Activated T-helper 2 cell treated with anti-CD3 and anti-CD28 coated beads, Interferon-gamma antibody, Interleukin-2, Interleukin-4, amounts not matched to agents 10 μg/mL and 5 μg/mL and 100 μg/mL, durations not matched to agents 14 hours and 24 hours and 36 hours (primary cell): ENCODE results near the gene G6PC2. TPM values are rescaled to one million over a fixed set of nuclear protein-coding genes. Genes with fewer than 3 reads are reported as not detected.

ENCODE experiments used
- DNase-seq: peaks from one replicate; pipeline ENCODE4 v3.0.0; 2021; ENCODE audit warnings: low spot score
- H3K27ac Mint-ChIP-seq: one replicate; pipeline ENCODE4 v1.8.0; 2021; ENCODE audit warnings: mixed read lengths
- H3K27me3 Mint-ChIP-seq: one replicate; pipeline ENCODE4 v1.8.0; 2021; ENCODE audit warnings: low read depth, mixed read lengths
- H3K36me3 Mint-ChIP-seq: one replicate; pipeline ENCODE4 v1.8.0; 2021; ENCODE audit warnings: low read depth, mixed read lengths
- H3K4me1 Mint-ChIP-seq: one replicate; pipeline ENCODE4 v1.8.0; 2021; ENCODE audit warnings: low read depth, mixed read lengths
- H3K4me3 Mint-ChIP-seq: one replicate; pipeline ENCODE4 v1.8.0; 2021; ENCODE audit warnings: low read depth, mild to moderate bottlenecking, moderate library complexity, mixed read lengths
- H3K9me3 Mint-ChIP-seq: one replicate; pipeline ENCODE4 v1.8.0; 2021; ENCODE audit warnings: mixed read lengths
- intact Hi-C: fragments of 100-400 bp; cut with micrococcal nuclease; formaldehyde crosslinking; loops from one replicate; pipeline ENCODE4 v1.15.1; 2023
- total RNA-seq: library from RNA; stranded (reverse); gene quantifications from 2 replicates; pipeline ENCODE4 v1.2.3, GENCODE V29; 2022

G6PC2 gene
- total RNA-seq, 1 donor from 2014 or later: not detected

DNA sequence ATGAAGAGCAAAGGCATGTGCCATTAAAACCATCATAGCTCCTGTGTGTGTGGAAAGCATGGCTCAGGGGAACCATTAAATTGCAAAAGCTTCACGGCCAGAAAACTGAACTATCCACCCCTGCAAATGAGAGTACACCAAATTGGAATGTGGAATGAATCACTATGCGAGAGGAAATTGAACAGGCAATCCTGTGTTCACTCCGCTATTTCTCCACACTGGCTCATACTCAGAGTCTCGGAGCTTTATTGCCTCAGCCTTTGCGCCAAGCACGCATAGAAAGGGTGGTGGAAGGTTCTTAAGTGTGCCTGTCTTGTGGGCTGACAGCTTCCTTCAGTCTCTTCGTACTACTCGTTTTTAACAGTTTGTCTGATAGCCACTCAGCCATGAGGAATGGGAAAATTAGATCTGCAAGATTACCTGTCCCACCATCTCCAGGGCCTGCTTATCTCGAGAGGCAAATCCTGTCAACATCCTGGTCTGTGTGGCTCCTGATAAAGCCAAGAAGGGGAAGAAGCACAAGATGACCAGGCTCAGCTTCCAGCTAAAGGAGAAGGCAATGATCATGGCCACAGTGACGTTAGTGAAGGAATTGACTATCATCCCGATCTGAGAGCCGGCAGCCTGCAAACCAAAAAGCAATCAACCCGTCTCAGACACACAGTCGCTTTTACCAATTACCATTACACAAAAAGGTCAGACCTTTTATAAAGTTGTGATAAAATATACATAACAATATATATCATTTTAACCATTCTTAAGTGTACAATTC is 34.9 kb downstream of the G6PC2 start:
- Mint-ChIP-seq H3K4me3 (no peak overlapping the region), H3K9me3 (no peaks in the 10 kb centered on the region), H3K27me3 (peaks cover 20% of the 10 kb centered on the region), H3K4me1 (peaks cover 5% of the 10 kb centered on the region), H3K27ac (no peak overlapping the region), H3K36me3 (no peaks in the 10 kb centered on the region)
- DNase-seq: no peak
- intact Hi-C loops: no loop called here

DNA sequence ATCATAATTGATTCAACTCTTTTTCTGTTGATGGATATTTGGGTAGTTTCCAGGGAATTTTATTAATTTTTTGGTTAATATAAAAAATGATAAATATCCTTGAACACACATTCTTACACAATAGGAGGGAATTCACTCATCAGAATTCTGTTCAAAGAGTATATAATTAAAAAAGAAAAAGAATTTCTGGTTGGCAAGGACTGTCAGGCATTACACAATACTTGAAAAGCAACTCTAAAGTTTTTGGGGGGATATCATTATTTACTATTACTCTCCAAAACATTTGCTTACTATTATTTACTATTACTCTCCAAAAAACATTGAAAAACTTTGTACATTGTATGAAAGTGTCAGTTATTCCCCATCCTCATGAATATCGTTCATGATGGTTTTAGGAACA is 38.0 kb downstream of the G6PC2 start:
- H3K9me3 Mint-ChIP-seq: no peaks in the 10 kb centered on the region
- intact Hi-C loops: no loop called here
- peaks cover 5% of the 10 kb centered on the region for H3K4me1 Mint-ChIP-seq
- H3K4me3 Mint-ChIP-seq: no peak overlapping the region
- H3K36me3 Mint-ChIP-seq: no peaks in the 10 kb centered on the region
- H3K27ac Mint-ChIP-seq: no peak overlapping the region
- H3K27me3 Mint-ChIP-seq: peaks cover 22% of the 10 kb centered on the region
- no peak for DNase-seq

DNA sequence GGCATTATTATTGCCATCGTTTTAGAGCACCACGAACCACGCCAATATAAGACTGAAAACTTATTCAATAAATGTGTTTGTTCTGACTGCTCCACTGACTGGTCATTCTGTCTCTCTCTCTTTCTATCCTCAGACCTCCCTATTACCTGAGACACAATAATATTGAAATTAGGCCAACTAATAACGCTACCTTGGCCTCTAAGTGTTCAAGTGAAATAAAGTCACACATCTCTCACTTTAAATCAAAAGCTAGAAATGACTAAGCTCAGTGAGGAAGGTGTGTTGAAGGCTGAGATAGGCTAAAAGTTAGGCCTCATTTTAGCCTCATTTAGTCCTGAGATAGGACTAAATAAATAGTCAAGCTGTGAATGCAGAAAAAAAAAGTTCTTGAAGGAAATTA is 38.8 kb downstream of the G6PC2 start:
- Mint-ChIP-seq H3K4me3 (no peak overlapping the region), H3K27me3 (peaks cover 25% of the 10 kb centered on the region), H3K4me1 (peaks cover 5% of the 10 kb centered on the region), H3K27ac (no peak overlapping the region), H3K36me3 (no peaks in the 10 kb centered on the region), H3K9me3 (no peaks in the 10 kb centered on the region)
- no peak for DNase-seq
- intact Hi-C loops: no loop called here

DNA sequence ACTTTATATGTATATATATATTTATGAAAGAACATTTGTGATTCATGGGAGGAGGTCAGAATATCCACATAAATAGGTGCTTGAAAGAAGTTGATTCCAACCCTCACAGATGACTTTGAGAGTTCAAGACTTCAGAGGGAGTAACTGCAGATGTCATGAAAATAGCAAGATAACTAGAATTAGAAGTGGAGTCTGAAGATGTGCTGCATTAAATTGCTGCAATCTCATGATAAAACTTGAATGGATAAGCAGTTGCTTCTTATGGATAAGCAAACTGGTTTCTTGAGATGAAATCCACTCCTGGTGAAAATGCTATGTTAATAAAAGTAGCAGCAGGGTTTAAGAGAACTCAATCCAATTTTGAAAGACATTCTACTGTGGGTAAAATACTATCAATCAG is 40.2 kb downstream of the G6PC2 start:
- no peaks in the 10 kb centered on the region for H3K36me3 Mint-ChIP-seq
- intact Hi-C loops: no loop called here
- no peak for DNase-seq
- H3K4me3 Mint-ChIP-seq: no peak overlapping the region
- no peak overlapping the region for H3K27ac Mint-ChIP-seq
- H3K4me1 Mint-ChIP-seq: peaks cover 5% of the 10 kb centered on the region
- peaks cover 24% of the 10 kb centered on the region for H3K27me3 Mint-ChIP-seq
- H3K9me3 Mint-ChIP-seq: no peaks in the 10 kb centered on the region

DNA sequence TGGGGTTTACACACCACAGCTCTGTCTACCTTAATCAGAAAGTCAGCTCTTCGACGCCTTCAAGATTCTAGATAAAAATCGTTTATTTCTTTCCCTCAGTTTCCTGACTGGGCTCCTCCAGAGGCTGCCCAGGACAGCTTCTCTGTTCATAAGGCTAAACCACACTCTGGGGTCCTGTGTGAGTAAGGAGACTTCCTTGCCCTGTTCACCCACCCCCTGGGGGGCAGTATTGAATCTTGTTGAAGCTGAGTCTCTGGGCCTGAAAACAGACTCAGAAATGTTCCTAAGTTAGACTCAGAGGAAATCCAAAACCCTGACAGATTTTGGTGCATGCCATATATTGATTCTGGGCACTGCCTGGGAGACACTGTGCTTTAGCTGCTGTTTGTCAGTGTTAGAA is 43.0 kb downstream of the G6PC2 start:
- no peak for DNase-seq
- intact Hi-C loops: no loop called here
- Mint-ChIP-seq H3K9me3 (no peaks in the 10 kb centered on the region), H3K4me3 (no peak overlapping the region), H3K27me3 (peaks cover 24% of the 10 kb centered on the region), H3K36me3 (no peaks in the 10 kb centered on the region), H3K27ac (no peak overlapping the region), H3K4me1 (peaks cover 7% of the 10 kb centered on the region)

DNA sequence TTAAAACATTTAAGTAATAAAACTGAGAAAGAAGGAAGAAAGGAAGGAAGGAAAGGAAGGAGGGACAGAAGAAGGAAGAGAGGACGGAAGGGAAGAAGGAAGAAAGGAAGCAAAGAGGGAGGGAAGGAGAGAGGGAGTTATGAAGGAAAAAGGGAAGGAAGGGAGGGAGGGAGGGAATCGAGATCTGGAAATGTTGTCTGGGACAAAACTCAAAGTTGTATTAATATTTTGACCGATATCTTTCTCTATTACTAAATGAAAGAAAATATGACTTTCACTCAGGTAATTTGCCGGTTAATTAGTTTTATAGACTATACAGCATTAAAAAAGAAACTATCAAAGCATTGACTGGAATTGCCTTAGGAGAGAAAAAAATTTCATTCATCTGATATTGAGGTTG is 44.4 kb downstream of the G6PC2 start:
- Mint-ChIP-seq H3K9me3 (no peaks in the 10 kb centered on the region), H3K4me1 (peaks cover 2% of the 10 kb centered on the region), H3K36me3 (no peaks in the 10 kb centered on the region), H3K4me3 (no peak overlapping the region), H3K27ac (no peak overlapping the region), H3K27me3 (peaks cover 27% of the 10 kb centered on the region)
- no peak for DNase-seq
- intact Hi-C loops: no loop called here

DNA sequence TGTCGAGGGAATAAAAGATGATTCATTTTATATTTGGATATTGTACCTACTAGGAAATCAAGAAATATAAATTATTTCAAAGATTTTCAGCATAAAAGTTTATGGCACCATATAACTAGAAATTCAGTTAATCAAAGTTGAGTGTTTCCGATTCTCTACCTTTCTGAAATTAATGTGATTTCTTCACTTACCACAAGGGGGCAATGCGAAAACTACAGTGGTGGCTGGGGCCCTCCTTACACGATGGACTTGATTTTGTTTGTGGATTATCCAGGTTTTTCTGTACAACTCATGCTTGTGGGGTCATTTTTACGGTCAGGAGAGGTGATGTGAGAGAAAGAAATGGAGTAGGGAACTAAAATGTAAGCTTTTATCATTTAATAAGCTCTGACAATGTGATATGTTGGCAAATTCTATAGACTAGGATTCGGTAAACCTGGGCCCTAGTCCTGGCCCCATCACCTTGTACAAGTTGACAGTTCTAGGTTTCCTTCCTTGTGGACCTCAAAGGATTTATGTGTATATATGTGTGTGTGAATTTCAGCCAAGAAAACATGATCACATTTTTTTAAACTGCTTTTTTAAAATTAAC is 47.6 kb downstream of the G6PC2 start:
- H3K27me3 Mint-ChIP-seq: peaks cover 41% of the 10 kb centered on the region
- no peak overlapping the region for H3K4me3 Mint-ChIP-seq
- H3K36me3 Mint-ChIP-seq: no peaks in the 10 kb centered on the region
- peaks cover 2% of the 10 kb centered on the region for H3K4me1 Mint-ChIP-seq
- DNase-seq: no peak
- intact Hi-C loops: no loop called here
- H3K9me3 Mint-ChIP-seq: peaks cover 12% of the 10 kb centered on the region
- no peak overlapping the region for H3K27ac Mint-ChIP-seq

DNA sequence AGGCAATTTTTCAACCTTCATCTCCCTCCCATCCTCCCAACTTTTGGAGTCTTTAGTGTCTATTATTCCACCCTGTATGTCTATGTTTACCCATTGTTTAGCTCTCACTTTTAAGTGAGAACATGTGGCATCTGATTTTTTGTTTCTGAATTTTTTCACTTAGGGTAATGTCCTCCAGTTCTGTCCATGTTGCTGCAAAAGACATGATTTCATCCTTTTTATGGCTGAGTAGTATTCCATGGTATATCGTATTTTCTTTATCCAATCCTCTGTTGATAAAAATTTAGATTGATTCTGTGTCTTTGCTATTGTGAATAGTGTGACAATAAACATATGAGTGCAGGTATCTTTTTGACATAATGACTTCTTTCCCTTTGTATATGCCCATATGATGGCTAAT is 48.2 kb downstream of the G6PC2 start:
- intact Hi-C loops: no loop called here

DNA sequence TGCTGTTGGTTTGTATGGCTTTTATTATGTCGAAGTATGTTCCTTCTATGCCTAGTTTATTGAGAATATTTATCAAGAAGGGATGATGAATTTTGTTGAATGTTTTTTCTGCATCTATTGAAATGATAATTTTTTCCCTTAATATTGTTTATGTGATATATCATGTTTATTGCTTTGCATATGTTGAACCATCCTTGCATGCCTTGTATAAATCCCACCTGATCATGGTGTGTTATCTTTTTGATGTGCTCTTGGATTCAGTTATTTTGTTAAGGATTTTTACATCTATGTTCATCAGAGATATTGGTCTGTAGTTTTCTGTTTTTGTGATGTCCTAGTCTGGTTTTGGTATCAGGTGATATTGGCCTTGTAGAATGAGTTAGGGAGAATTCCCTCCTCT is 50.8 kb downstream of the G6PC2 start:
- DNase-seq: no peak
- Mint-ChIP-seq H3K27me3 (peaks cover 37% of the 10 kb centered on the region), H3K4me1 (peaks cover 3% of the 10 kb centered on the region), H3K9me3 (peaks cover 12% of the 10 kb centered on the region), H3K4me3 (no peak overlapping the region), H3K27ac (no peak overlapping the region), H3K36me3 (no peaks in the 10 kb centered on the region)
- intact Hi-C loops: no loop called here

More for the DNA sequence above, 48.2 kb downstream of the G6PC2 start:
- H3K27ac Mint-ChIP-seq: no peak overlapping the region
- peaks cover 2% of the 10 kb centered on the region for H3K4me1 Mint-ChIP-seq
- peaks cover 12% of the 10 kb centered on the region for H3K9me3 Mint-ChIP-seq
- no peak for DNase-seq
- H3K4me3 Mint-ChIP-seq: no peak overlapping the region
- no peaks in the 10 kb centered on the region for H3K36me3 Mint-ChIP-seq
- H3K27me3 Mint-ChIP-seq: peaks cover 40% of the 10 kb centered on the region

DNA sequence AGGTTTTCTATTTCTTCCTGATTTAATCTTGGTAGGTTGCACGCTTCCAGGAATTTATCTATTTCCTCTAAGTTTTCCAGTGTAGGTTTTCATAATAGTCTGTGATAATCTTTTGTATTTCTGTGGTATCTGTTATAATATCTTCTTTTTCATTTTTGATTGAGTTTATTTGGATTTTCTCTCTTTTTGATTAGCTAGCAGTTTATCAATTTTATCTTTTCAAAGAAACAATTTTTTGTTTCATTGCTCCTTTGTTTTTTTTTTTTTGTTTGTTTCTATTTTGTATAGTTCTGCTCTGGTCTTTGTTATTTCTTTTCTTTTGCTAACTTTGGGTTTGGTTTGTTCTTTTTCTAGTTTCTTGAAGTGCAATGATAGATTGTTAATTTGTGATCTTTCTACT is 51.3 kb downstream of the G6PC2 start:
- H3K27ac Mint-ChIP-seq: no peak overlapping the region
- no peak overlapping the region for H3K4me3 Mint-ChIP-seq
- H3K9me3 Mint-ChIP-seq: peaks cover 12% of the 10 kb centered on the region
- H3K4me1 Mint-ChIP-seq: peaks cover 3% of the 10 kb centered on the region
- H3K27me3 Mint-ChIP-seq: peaks cover 36% of the 10 kb centered on the region
- H3K36me3 Mint-ChIP-seq: no peaks in the 10 kb centered on the region
- intact Hi-C loops: no loop called here
- no peak for DNase-seq

DNA sequence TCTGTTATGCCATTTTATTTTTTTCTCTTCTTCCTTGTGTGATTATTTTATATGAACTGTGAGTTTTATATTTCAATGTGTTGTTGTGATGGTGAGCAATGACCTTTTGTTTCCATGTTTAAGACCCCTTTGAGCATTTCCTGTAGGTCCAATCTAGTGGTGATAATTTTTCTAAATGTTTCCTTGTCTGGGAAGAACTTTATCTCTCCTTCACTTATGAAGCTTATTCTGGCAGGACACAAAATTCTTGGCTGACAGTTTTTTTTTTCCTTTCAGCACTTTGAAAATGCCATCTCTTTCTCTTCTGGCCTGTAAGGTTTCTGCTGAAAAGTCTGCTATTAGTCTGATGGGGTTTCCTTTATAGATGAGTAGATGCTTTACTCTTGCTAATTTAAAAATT is 53.2 kb downstream of the G6PC2 start:
- no peak overlapping the region for H3K4me3 Mint-ChIP-seq
- no peaks in the 10 kb centered on the region for H3K36me3 Mint-ChIP-seq
- peaks cover 38% of the 10 kb centered on the region for H3K27me3 Mint-ChIP-seq
- intact Hi-C loops: no loop called here
- H3K4me1 Mint-ChIP-seq: peaks cover 1% of the 10 kb centered on the region
- H3K27ac Mint-ChIP-seq: no peak overlapping the region
- DNase-seq: no peak
- peaks cover 12% of the 10 kb centered on the region for H3K9me3 Mint-ChIP-seq

DNA sequence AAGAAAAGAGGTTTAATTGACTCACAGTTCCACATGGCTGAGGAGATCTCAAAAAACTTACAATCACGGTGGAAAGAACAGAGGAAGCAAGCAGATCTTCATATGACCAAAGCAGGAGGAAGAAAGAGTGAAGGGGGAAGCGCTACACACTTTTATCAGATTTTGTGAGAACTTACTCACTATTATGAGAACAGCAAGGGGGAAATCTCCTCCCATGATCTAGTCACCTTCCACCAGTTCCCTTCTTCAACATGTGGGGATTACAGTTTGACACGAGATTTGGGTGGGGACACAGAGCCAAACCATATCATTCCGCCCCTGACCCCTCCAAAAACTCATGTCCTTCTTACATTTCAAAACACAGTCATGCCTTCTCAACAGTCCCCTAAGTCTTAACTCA is 54.2 kb downstream of the G6PC2 start:
- Mint-ChIP-seq H3K36me3 (no peaks in the 10 kb centered on the region), H3K4me1 (peaks cover 1% of the 10 kb centered on the region), H3K4me3 (no peak overlapping the region), H3K9me3 (peaks cover 12% of the 10 kb centered on the region), H3K27me3 (peaks cover 36% of the 10 kb centered on the region), H3K27ac (no peak overlapping the region)
- DNase-seq: no peak
- intact Hi-C loops: no loop called here

DNA sequence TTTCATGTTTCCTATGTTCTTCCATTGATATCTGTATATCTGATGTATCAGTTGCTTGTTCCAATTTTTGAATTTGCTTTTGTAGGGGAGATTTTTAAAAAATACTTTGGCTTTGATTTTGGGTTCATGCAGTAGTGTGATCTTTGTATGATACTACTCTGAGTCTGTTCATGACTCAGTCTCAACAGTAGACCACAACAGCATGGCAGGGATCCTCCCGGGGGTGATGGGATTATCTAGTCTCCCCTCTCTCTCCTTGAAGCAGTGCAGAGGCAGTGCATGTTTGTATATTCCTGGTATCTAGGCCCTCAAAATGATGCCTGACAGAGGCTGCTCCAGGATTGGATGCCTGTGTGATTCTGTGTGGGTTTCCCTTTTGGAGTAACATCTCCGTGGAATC is 55.3 kb downstream of the G6PC2 start:
- H3K27ac Mint-ChIP-seq: no peak overlapping the region
- no peaks in the 10 kb centered on the region for H3K36me3 Mint-ChIP-seq
- no peak for DNase-seq
- no peak overlapping the region for H3K4me3 Mint-ChIP-seq
- H3K27me3 Mint-ChIP-seq: peaks cover 30% of the 10 kb centered on the region
- intact Hi-C loops: no loop called here
- peaks cover 12% of the 10 kb centered on the region for H3K9me3 Mint-ChIP-seq
- peaks cover 5% of the 10 kb centered on the region for H3K4me1 Mint-ChIP-seq
